OCI-LY3 (cell line): ENCODE results near the gene KANSL1.

Experiments used
- H2AFZ ChIP-seq: fragments of 200-600, 300-600 bp; shearing (Covaris generic); 2 replicates; pipeline ENCODE4 v1.6.0; 2014; ENCODE audit warnings: antibody characterized with exemption, low read depth, low read length
- H3K27ac ChIP-seq: fragments of 200-600, 300-600 bp; sonication (generic); 2 replicates; pipeline ENCODE4 v1.5.1; 2014; ENCODE audit warnings: mild to moderate bottlenecking, low read length, moderate library complexity, mixed read lengths
- H3K27me3 ChIP-seq: fragments of 200-600, 300-600 bp; sonication (generic); 2 replicates; pipeline ENCODE4 v1.6.1; 2014; ENCODE audit warnings: low read depth, low read length, mixed read lengths
- H3K36me3 ChIP-seq: fragments of 200-600, 300-600 bp; sonication (generic); replicated peaks from 2 replicates; pipeline ENCODE3; 2014; ENCODE audit warnings: low read depth, low read length, mixed read lengths
- H3K4me1 ChIP-seq: fragments of 300-600, 200-600 bp; sonication (generic); 2 replicates; pipeline ENCODE4 v1.6.1; 2014; ENCODE audit warnings: low read length, mixed read lengths
- H3K4me2 ChIP-seq: fragments of 200-600, 300-600 bp; sonication (generic); 2 replicates; pipeline ENCODE4 v1.6.1; 2014; ENCODE audit warnings: low read length, mixed read lengths
- H3K4me3 ChIP-seq: fragments of 300-600, 200-600 bp; sonication (generic); 2 replicates; pipeline ENCODE4 v1.5.1; 2014; ENCODE audit warnings: antibody characterized with exemption, mild to moderate bottlenecking, low read length, moderate library complexity
- H3K79me2 ChIP-seq: fragments of 300-600, 200-600 bp; shearing (Covaris generic); 2 replicates; pipeline ENCODE4 v1.6.1; 2014; ENCODE audit warnings: mild to moderate bottlenecking, low read length, mixed read lengths
- H3K9ac ChIP-seq: fragments of 300-600, 200-600 bp; shearing (Covaris generic); 2 replicates; pipeline ENCODE4 v1.6.0; 2014; ENCODE audit warnings: mild to moderate bottlenecking, low read length, moderate library complexity
- H3K9me3 ChIP-seq: fragments of 200-600, 300-600 bp; shearing (Covaris generic); 2 replicates; pipeline ENCODE4 v1.6.1; 2014; ENCODE audit warnings: low read length, mixed read lengths; ENCODE audit not compliant: insufficient read depth
- H4K20me1 ChIP-seq: fragments of 200-600, 300-600 bp; sonication (generic); 2 replicates; pipeline ENCODE4 v1.6.1; 2016; ENCODE audit warnings: low read length, mixed read lengths; ENCODE audit not compliant: insufficient read depth
- EZH2phosphoT487 ChIP-seq: fragments of 200-600 bp; shearing (Covaris generic); IDR thresholded peaks from 2 replicates; pipeline ENCODE4 v1.6.1; 2018; ENCODE audit warnings: antibody characterized with exemption, mixed run types, low read depth
- TF ChIP-seq, protein P1 (sequence below): fragments of 200-600, 300-600 bp; sonication (generic); IDR thresholded peaks from 2 replicates; pipeline ENCODE4 v1.5.1; 2014; ENCODE audit warnings: antibody characterized with exemption, low read length, low read depth

KANSL1 gene

DNA sequence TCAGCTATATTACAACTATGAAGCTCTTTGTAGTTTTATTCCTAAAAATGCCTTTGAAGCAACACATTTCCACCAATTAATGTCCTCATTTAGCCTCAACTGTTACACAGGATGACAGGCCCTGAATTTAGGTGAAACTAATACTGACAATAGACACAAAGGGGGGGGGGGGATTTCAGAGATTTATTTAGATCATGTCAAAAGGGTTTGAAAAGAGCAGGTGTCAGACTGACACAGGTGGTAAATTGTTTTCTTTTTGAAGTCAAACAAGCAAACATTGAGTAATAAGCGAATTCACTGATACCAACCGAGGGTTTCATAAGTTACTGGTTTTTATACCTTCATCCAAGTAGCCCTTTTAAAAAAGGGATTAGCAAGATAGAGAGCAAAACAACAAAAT lies 40.8 kb downstream of the KANSL1 start:
- no peak overlapping the region for H3K4me3 ChIP-seq
- H4K20me1 ChIP-seq, result peaks cover 97% of the 10 kb centered on the region
- H3K36me3 ChIP-seq, result no peaks in the 10 kb centered on the region
- no peak overlapping the region for H3K4me2 ChIP-seq
- H3K9me3 ChIP-seq, result no peaks in the 10 kb centered on the region
- no peak for TF ChIP-seq EZH2phosphoT487
- TF ChIP-seq, protein P1, sequence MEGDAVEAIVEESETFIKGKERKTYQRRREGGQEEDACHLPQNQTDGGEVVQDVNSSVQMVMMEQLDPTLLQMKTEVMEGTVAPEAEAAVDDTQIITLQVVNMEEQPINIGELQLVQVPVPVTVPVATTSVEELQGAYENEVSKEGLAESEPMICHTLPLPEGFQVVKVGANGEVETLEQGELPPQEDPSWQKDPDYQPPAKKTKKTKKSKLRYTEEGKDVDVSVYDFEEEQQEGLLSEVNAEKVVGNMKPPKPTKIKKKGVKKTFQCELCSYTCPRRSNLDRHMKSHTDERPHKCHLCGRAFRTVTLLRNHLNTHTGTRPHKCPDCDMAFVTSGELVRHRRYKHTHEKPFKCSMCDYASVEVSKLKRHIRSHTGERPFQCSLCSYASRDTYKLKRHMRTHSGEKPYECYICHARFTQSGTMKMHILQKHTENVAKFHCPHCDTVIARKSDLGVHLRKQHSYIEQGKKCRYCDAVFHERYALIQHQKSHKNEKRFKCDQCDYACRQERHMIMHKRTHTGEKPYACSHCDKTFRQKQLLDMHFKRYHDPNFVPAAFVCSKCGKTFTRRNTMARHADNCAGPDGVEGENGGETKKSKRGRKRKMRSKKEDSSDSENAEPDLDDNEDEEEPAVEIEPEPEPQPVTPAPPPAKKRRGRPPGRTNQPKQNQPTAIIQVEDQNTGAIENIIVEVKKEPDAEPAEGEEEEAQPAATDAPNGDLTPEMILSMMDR, result no peak
- no peak overlapping the region for H3K9ac ChIP-seq
- no peak overlapping the region for H2AFZ ChIP-seq
- no peak overlapping the region for H3K27ac ChIP-seq
- H3K4me1 ChIP-seq, result peaks cover 25% of the 10 kb centered on the region
- H3K27me3 ChIP-seq, result no peaks in the 10 kb centered on the region
- peaks cover 98% of the 10 kb centered on the region for H3K79me2 ChIP-seq

DNA sequence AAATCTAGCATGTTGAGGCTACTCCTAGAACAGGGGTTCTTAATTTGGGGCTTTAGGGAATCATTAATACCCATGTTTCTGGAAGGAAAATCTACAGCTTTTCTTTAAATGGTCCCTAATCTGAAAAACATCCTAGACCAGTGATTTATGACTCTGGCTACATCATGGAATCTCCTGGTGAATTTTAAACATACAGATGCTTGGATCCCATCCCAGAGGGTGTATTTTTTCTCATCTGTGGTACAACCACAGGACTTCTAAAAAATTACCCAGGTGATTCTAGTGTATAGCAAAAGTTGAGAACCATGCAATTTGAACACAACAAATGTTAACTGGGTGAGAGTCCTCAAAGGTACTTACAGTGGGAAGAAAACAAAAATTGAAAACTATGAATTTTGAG lies 41.5 kb downstream of the KANSL1 start:
- Histone ChIP-seq H4K20me1 (peaks cover 97% of the 10 kb centered on the region), H3K36me3 (no peaks in the 10 kb centered on the region), H3K4me1 (peaks cover 25% of the 10 kb centered on the region), H3K9me3 (no peaks in the 10 kb centered on the region), H3K79me2 (peaks cover 98% of the 10 kb centered on the region), H3K27me3 (no peaks in the 10 kb centered on the region), H2AFZ (no peak overlapping the region), H3K4me2 (no peak overlapping the region), H3K27ac (no peak overlapping the region), H3K9ac (no peak overlapping the region), H3K4me3 (no peak overlapping the region)
- TF ChIP-seq, protein P1, result no peak
- TF ChIP-seq EZH2phosphoT487, result no peak

DNA sequence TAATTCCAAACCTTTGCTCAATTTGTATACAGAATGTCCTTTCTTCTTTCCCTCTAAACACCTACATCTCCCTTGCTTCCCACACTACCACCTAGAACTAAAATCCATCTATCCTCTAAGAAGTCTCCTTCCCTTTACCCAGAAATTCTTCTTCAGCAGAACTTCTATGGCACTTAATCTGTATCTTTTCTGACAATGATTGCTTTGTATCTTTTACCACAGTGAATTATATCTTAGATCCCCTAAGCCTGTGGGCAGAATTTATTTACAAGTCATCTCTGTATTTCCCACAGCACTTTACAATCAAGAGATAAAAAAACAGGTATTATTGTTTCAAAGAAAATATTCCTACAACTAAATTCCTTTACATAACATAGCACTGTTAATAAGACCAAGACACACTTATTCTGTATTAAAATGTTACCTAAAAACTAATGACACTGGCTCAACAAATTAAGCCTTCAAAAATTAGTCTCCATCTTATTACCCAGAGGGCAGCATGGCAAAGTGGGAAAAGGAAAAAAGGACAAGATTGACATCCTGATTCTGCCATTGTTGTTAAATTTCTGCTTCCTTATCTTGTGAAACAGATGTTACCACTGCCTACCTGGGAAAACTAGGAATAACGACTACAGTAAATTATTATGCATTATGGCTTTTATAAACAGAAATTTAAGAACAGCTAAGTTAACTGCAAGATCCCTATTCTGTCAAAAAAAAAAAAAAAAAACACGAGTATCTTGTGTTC lies 42.8 kb downstream of the KANSL1 start:
- H3K4me1 ChIP-seq, result peaks cover 23% of the 10 kb centered on the region

DNA sequence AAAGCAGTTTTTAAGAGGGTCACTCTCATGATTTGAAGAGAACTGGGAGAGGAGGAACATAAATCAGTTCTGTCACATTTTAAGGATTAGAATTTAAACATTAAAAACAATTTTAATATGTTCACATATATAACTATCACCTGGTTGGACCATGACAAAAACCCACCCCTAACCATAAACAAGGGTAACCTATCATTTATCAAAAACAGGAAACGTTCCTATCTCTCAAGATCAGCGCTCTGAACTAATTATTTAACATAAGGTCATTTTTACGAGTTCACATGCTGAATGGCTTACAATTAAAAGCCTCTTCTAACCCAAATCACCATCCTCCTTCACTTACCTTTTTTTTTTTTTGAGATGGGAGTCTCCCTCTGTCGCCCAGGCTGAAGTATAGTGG lies 45.0 kb downstream of the KANSL1 start:
- no peak overlapping the region for H2AFZ ChIP-seq
- no peak for TF ChIP-seq EZH2phosphoT487
- TF ChIP-seq, protein P1, result no peak
- no peak overlapping the region for H3K4me3 ChIP-seq
- no peak overlapping the region for H3K4me2 ChIP-seq
- no peaks in the 10 kb centered on the region for H3K27me3 ChIP-seq
- H3K79me2 ChIP-seq, result peaks cover 92% of the 10 kb centered on the region
- peaks cover 42% of the 10 kb centered on the region for H3K4me1 ChIP-seq
- no peak overlapping the region for H3K27ac ChIP-seq
- H3K9ac ChIP-seq, result no peak overlapping the region
- no peaks in the 10 kb centered on the region for H3K36me3 ChIP-seq
- no peaks in the 10 kb centered on the region for H3K9me3 ChIP-seq
- H4K20me1 ChIP-seq, result peaks cover 92% of the 10 kb centered on the region

More for the DNA sequence above, 42.8 kb downstream of the KANSL1 start:
- no peak overlapping the region for H3K4me3 ChIP-seq
- no peak overlapping the region for H3K4me2 ChIP-seq
- H3K36me3 ChIP-seq, result no peaks in the 10 kb centered on the region
- H3K79me2 ChIP-seq, result peaks cover 96% of the 10 kb centered on the region
- H3K27ac ChIP-seq, result no peak overlapping the region
- no peak overlapping the region for H2AFZ ChIP-seq
- TF ChIP-seq EZH2phosphoT487, result no peak
- TF ChIP-seq, protein P1, result no peak
- H4K20me1 ChIP-seq, result peaks cover 95% of the 10 kb centered on the region
- no peak overlapping the region for H3K9ac ChIP-seq
- no peaks in the 10 kb centered on the region for H3K9me3 ChIP-seq
- no peaks in the 10 kb centered on the region for H3K27me3 ChIP-seq
